Left ventricle myocardium inferior (tissue), 1 donor: ENCODE results near the gene G6PC2. TPM values are rescaled to one million over a fixed set of nuclear protein-coding genes. Genes with fewer than 3 reads are reported as not detected.

Experiments used
- DNase-seq: peaks from one replicate; pipeline ENCODE4 v3.0.0-alpha.2; 2020
- H3K27ac ChIP-seq: fragments of 200-600 bp; replicated peaks from 2 replicates; pipeline ENCODE4 v1.8.0; 2021
- H3K27me3 ChIP-seq: fragments of 200-600 bp; 2 replicates; pipeline ENCODE4 v1.8.0; 2021; ENCODE audit warnings: low read depth
- H3K36me3 ChIP-seq: fragments of 200-600 bp; 2 replicates; pipeline ENCODE4 v1.8.0; 2021
- H3K4me1 ChIP-seq: fragments of 200-600 bp; 2 replicates; pipeline ENCODE4 v1.8.0; 2021
- H3K4me3 ChIP-seq: fragments of 200-600 bp; 2 replicates; pipeline ENCODE4 v1.8.0; 2021; ENCODE audit warnings: mild to moderate bottlenecking, moderate library complexity
- H3K9me3 ChIP-seq: fragments of 200-600 bp; replicated peaks from 2 replicates; pipeline ENCODE4 v1.8.0; 2021
- CTCF ChIP-seq: fragments of 200-600 bp; IDR thresholded peaks from 2 replicates; pipeline ENCODE4 v1.8.0; 2021; ENCODE audit warnings: antibody characterized with exemption, mild to moderate bottlenecking, borderline replicate concordance
- intact Hi-C: fragments of 100-400 bp; cut with micrococcal nuclease; formaldehyde crosslinking; loops from one replicate; pipeline ENCODE4 v1.11.0; 2022
- total RNA-seq: library from RNA; stranded (reverse); fragmentation: NEBNext Ultra II Directional; extraction: Animal tissue kit (Norgen Biotek cat#: 25700); gene quantifications from one replicate; pipeline ENCODE4 v1.2.1, GENCODE V29; 2021
- donor health status: DM: no; HTN: yes; CAD: no; lungs with severe emphysema.

The G6PC2 gene
- total RNA-seq, 1 donor from 2014 or later = not detected

GRCh38 chr2:168915441-168916330 lies 14.6 kb downstream of the G6PC2 start:
- no peaks in the 10 kb centered on the region for H3K36me3 ChIP-seq
- no peak for DNase-seq
- no peak overlapping the region for H3K4me3 ChIP-seq
- H3K9me3 ChIP-seq = peaks cover 6% of the 10 kb centered on the region
- peaks cover 37% of the 10 kb centered on the region for H3K27me3 ChIP-seq
- no peak overlapping the region for H3K27ac ChIP-seq
- intact Hi-C loops = no loop called here
- no peak for TF ChIP-seq CTCF
- H3K4me1 ChIP-seq = peaks cover 7% of the 10 kb centered on the region

- Histone ChIP-seq H3K9me3 (peaks cover 6% of the 10 kb centered on the region), H3K4me1 (peaks cover 7% of the 10 kb centered on the region), H3K27ac (no peak overlapping the region), H3K27me3 (peaks cover 37% of the 10 kb centered on the region), H3K36me3 (no peaks in the 10 kb centered on the region), H3K4me3 (no peak overlapping the region)
- TF ChIP-seq CTCF = no peak
- no peak for DNase-seq
- intact Hi-C loops = no loop called here
Observed at GRCh38 chr2:168916331-168916675, 15.2 kb downstream of the G6PC2 start.

DNA sequence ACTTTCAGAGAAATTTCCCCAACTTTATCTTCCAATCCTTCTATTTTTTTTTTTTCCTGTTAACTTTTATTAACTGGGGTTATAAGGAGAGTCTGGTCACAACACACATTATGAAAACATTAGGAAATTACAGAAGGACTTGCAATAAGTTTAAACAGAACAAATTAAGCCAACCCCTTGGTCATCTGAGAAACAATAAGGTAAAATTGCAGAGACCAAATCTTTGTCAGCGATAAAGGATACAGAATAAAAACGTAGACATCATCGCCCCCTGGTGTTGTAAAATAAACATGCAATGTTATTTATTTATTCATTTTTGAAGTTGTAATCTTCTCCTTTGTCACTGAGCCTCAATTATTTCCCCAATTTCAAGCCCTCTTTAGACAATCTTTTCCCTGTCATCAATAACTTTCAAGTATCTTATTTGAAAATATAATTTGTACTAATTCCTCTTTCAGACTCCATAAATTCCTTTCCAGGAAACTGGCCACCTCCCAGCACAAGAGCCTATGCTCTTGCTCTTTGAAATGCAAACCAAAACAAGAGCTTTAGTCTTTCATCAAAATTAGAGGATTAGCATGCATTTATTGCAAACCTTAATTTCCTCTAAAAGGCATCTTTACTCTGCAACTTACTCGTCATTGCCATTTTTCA lies 19.5 kb downstream of the G6PC2 start:
- H3K36me3 ChIP-seq = no peaks in the 10 kb centered on the region
- DNase-seq = no peak
- no peak overlapping the region for H3K27ac ChIP-seq
- peak; percentile 73 for TF ChIP-seq CTCF
- H3K27me3 ChIP-seq = peaks cover 9% of the 10 kb centered on the region
- peaks cover 3% of the 10 kb centered on the region for H3K9me3 ChIP-seq
- H3K4me1 ChIP-seq = no peaks in the 10 kb centered on the region
- intact Hi-C loops = loop anchor here (5.0 kb wide), 1 partner anchor 573 kb away; no protein-coding TSS in a partner anchor
- H3K4me3 ChIP-seq = no peak overlapping the region

- intact Hi-C loops = no loop called here
Observed at GRCh38 chr2:168926621-168927386, 25.7 kb downstream of the G6PC2 start.

More at GRCh38 chr2:168926621-168927386, 25.7 kb downstream of the G6PC2 start:
- no peak for TF ChIP-seq CTCF
- Histone ChIP-seq H3K4me1 (no peaks in the 10 kb centered on the region), H3K4me3 (no peak overlapping the region), H3K36me3 (no peaks in the 10 kb centered on the region), H3K27me3 (peaks cover 45% of the 10 kb centered on the region), H3K27ac (no peak overlapping the region), H3K9me3 (no peaks in the 10 kb centered on the region)
- no peak for DNase-seq
